Upper lobe of left lung (tissue), 4 donors: ENCODE data around the gene FKBP8.

Experiments
- CTCF ChIP-seq, 6 experiments: fragments of 450-650 bp in 4 of 6; fragments of 200-600 bp in 2 of 6; sonication (generic) in 2 of 6; IDR thresholded peaks; one replicate each; pipeline ENCODE4 v1.5.1; 2016 to 2019; ENCODE audit warnings: antibody characterized with exemption in 6 of 6
- EP300 ChIP-seq, 4 donors: sonication (generic); formaldehyde crosslinking; IDR thresholded peaks; one replicate each; pipeline ENCODE4 v1.5.1; 2017; ENCODE audit warnings: antibody characterized with exemption in 4 of 4, control low read depth in 2 of 4
- POLR2A ChIP-seq, 4 donors: fragments of 450-650 bp; IDR thresholded peaks; one replicate each; pipeline ENCODE4 v1.5.1; 2016 to 2017; ENCODE audit warnings: antibody characterized with exemption in 4 of 4, mild to moderate bottlenecking in 2 of 4
- POLR2AphosphoS5 ChIP-seq, 2 donors: sonication (generic); formaldehyde crosslinking; IDR thresholded peaks; one replicate each; pipeline ENCODE4 v1.5.1; 2017; ENCODE audit warnings: antibody characterized with exemption in 2 of 2

- no peak for TF ChIP-seq CTCF (IDR thresholded peaks at IDR 0.05)
- TF ChIP-seq POLR2A (IDR thresholded peaks at IDR 0.05), result no peak
- TF ChIP-seq EP300 (IDR thresholded peaks at IDR 0.05), result no peak
- no peak for TF ChIP-seq POLR2AphosphoS5 (IDR thresholded peaks at IDR 0.05)
Observed at GRCh38 chr19:18574691-18575291, 31.4 kb upstream of the FKBP8 start.
